ENCODE measurements around the gene CGN.

Gene CGN

DNA sequence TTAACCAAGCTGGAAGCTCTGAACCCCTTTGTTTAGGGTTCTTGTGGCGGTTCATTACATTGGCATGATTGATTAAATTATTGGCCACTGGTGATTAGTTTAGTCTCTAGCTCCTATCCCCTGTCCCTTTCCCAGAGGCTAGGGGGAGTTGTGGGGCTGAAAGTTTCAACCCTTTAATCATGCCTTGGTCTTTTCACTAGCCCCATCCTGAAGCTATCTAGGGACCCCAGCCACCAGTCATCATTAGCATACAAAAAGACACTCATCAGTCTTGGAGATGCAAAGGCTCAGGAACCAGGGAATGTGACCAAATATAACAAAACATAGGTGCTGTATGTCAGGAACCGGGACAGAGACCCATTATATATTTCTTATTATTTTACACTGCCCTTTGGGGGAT lies 66.0 kb downstream of the CGN start:
- TF ChIP-seq, protein P1, sequence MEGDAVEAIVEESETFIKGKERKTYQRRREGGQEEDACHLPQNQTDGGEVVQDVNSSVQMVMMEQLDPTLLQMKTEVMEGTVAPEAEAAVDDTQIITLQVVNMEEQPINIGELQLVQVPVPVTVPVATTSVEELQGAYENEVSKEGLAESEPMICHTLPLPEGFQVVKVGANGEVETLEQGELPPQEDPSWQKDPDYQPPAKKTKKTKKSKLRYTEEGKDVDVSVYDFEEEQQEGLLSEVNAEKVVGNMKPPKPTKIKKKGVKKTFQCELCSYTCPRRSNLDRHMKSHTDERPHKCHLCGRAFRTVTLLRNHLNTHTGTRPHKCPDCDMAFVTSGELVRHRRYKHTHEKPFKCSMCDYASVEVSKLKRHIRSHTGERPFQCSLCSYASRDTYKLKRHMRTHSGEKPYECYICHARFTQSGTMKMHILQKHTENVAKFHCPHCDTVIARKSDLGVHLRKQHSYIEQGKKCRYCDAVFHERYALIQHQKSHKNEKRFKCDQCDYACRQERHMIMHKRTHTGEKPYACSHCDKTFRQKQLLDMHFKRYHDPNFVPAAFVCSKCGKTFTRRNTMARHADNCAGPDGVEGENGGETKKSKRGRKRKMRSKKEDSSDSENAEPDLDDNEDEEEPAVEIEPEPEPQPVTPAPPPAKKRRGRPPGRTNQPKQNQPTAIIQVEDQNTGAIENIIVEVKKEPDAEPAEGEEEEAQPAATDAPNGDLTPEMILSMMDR (IDR thresholded peaks at IDR 0.05) = no peak
- peaks cover 2% of the 10 kb centered on the region for H3K27me3 Mint-ChIP-seq (ENCODE audit: low read depth, poor library complexity)
- DNase-seq = no peak
- H3K36me3 Mint-ChIP-seq (ENCODE audit: low read depth) = peaks cover 22% of the 10 kb centered on the region
- H3K4me1 Mint-ChIP-seq = peaks cover 19% of the 10 kb centered on the region
- H3K4me3 Mint-ChIP-seq = no peak overlapping the region
- no peaks in the 10 kb centered on the region for H3K9me3 Mint-ChIP-seq
- no peak overlapping the region for H3K27ac Mint-ChIP-seq

DNA sequence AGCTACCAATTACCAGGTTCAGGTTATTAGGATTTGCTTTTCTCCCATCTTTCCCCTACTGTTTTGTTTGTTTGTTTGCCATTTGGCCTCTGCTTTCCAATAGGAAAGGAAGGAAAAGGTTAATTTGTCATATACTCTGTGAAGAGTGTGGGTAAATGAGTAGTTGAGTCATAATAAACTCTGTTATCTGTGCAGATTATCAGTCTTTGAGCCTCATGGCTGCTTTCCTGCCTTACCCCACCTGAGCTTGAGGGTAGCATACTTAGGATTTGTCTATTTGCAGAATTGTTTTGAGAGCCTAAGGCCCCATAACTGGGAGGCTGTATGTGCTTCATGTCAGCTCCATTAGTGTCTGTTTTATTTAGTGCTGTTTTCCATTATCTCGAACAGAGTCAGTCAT lies 67.8 kb downstream of the CGN start:
- H3K27me3 Mint-ChIP-seq (ENCODE audit: low read depth, poor library complexity) = peaks cover 2% of the 10 kb centered on the region
- H3K4me1 Mint-ChIP-seq = peaks cover 34% of the 10 kb centered on the region
- no peak overlapping the region for H3K27ac Mint-ChIP-seq
- H3K4me3 Mint-ChIP-seq = no peak overlapping the region
- no peak for DNase-seq
- TF ChIP-seq, protein P1 (IDR thresholded peaks at IDR 0.05) = no peak
- H3K9me3 Mint-ChIP-seq = no peaks in the 10 kb centered on the region
- H3K36me3 Mint-ChIP-seq (ENCODE audit: low read depth) = peaks cover 21% of the 10 kb centered on the region

DNA sequence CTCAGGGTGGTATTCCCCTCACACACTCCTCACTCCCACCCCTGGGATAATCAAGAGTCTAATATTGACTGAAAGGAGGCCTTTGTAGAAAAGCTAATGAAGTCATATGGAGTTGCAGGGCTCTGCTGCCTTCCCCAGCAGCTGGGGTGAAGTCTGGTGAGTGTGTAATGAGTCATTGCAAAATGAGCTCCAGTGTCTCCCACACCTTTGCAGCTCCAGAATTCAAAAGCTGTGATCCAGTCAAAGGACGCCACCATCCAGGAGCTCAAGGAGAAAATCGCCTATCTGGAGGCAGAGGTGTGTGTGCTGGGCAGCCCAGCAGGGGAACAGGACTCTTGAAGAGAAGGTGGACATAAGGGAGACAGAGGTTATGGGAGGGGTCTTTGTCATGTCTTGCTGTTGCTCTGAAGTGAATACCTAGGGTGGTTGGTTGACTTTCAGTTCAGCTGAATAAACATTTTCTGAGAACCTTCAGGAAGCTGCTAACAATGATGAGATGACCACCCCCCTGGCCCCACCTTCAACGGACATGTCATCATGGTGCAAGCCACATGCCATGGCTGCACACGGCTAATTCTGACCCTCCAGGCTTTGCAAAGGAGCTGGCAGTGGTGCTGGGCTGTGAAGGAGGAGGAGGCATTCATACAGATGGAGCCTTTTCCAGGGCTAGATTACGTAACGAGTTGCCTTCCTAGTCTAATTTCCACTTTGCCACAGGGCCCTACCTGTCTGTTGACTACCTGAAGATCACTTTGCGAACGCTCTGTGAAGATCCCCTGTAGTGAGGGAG lies 68.4 kb downstream of the CGN start:
- H3K4me3 Mint-ChIP-seq = no peak overlapping the region
- H3K4me1 Mint-ChIP-seq = peaks cover 34% of the 10 kb centered on the region
- peaks cover 2% of the 10 kb centered on the region for H3K27me3 Mint-ChIP-seq (ENCODE audit: low read depth, poor library complexity)
- H3K36me3 Mint-ChIP-seq (ENCODE audit: low read depth) = peaks cover 16% of the 10 kb centered on the region
- H3K27ac Mint-ChIP-seq = no peak overlapping the region
- TF ChIP-seq, protein P1 (IDR thresholded peaks at IDR 0.05) = no peak
- no peaks in the 10 kb centered on the region for H3K9me3 Mint-ChIP-seq
- DNase-seq = no peak

DNA sequence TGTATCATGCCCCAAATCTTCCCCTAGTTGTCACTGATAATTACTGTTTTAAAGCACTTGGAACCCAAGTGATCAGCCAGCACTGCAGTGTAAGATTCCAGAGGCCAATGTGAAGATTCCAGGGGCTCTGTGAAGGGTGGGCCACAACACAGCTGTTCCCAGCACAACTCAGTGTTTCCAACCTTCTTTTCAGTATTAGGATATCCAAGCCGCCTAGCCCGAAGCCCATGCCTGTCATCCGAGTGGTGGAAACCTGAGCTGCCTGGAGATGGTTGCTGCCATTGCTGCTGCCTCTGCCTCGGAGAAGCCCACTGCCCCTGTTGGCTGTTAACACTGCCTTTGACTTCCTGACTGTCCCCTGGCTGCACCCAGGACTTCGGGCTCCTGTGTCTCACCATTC lies 70.3 kb downstream of the CGN start:
- DNase-seq = peak; percentile 49
- Mint-ChIP-seq H3K4me1 (peaks cover 34% of the 10 kb centered on the region), H3K36me3 (ENCODE audit: low read depth) (peaks cover 12% of the 10 kb centered on the region), H3K27ac (peak overlapping the region; percentile 95), H3K27me3 (ENCODE audit: low read depth, poor library complexity) (peaks cover 2% of the 10 kb centered on the region), H3K4me3 (no peak overlapping the region), H3K9me3 (no peaks in the 10 kb centered on the region)
- TF ChIP-seq, protein P1 (IDR thresholded peaks at IDR 0.05) = no peak

DNA sequence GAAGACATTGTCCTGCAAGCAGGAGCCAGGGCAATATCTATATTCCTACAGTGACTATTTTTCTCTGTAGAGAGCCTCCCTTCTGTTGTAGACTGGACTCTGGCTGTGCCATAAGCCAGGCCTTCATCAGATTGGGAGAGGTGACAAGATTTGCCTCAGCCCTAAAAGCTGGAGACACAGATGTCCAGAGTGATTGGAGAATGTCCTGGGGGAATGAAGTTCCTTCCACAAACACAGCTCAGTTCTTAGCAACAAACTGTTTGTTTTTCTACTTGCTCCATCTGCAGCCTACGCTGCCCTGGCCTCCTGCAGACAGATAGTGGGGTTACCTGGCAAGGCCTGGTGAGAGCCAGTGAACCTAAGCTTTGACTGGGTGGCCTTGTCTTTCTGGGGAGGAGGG lies 70.7 kb downstream of the CGN start:
- TF ChIP-seq, protein P1 (IDR thresholded peaks at IDR 0.05) = no peak
- peaks cover 34% of the 10 kb centered on the region for H3K4me1 Mint-ChIP-seq
- peaks cover 2% of the 10 kb centered on the region for H3K27me3 Mint-ChIP-seq (ENCODE audit: low read depth, poor library complexity)
- H3K36me3 Mint-ChIP-seq (ENCODE audit: low read depth) = peaks cover 12% of the 10 kb centered on the region
- no peak for DNase-seq
- peak overlapping the region; percentile 95 for H3K27ac Mint-ChIP-seq
- H3K9me3 Mint-ChIP-seq = no peaks in the 10 kb centered on the region
- H3K4me3 Mint-ChIP-seq = peak overlapping the region; percentile 35

DNA sequence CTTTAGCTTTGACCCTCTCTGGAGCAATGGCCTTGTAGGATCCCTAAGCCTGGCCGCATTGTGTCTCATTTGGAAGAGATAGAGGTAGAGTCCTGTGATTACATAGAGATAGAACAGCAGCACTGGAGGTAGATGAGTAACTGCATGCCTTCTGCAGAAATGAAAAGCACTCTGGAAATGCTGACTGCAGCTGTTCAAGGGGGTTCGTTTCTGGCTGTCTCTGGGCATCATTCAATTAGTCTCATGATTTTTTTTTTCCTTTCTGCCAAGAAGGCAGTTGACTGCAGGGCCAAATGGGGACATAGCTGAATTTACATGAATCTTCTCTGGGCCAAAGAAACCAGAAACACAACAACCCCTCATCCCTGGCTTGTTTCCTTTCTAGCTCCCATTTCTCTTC lies 72.6 kb downstream of the CGN start:
- H3K27me3 Mint-ChIP-seq (ENCODE audit: low read depth, poor library complexity) = peaks cover 2% of the 10 kb centered on the region
- H3K4me1 Mint-ChIP-seq = peaks cover 34% of the 10 kb centered on the region
- TF ChIP-seq, protein P1 (IDR thresholded peaks at IDR 0.05) = no peak
- no peak overlapping the region for H3K4me3 Mint-ChIP-seq
- H3K27ac Mint-ChIP-seq = no peak overlapping the region
- no peaks in the 10 kb centered on the region for H3K9me3 Mint-ChIP-seq
- H3K36me3 Mint-ChIP-seq (ENCODE audit: low read depth) = peaks cover 8% of the 10 kb centered on the region
- no peak for DNase-seq

Data from nephron progenitor cell (in vitro differentiated cells).